ENCODE measurements around the gene ADD3.

The ADD3 gene

GRCh38 chr10:110034596-110034995 lies 26.8 kb downstream of the ADD3 start:
- DNase-seq (ENCODE audit: extremely low read depth, insufficient read length) = no peak
- Histone ChIP-seq H3K36me3 (ENCODE audit: control insufficient read depth, insufficient read depth, low read length) (no peaks in the 10 kb centered on the region), H3K27me3 (replicated peaks; ENCODE audit: control insufficient read depth, insufficient read depth, low read length) (no peaks in the 10 kb centered on the region), H3K4me3 (replicated peaks; ENCODE audit: low read depth, low read length) (no peak overlapping the region)
- TF ChIP-seq CTCF (IDR thresholded peaks at IDR 0.05; ENCODE audit: insufficient read depth, low read length, poor library complexity, severe bottlenecking) = no peak

GRCh38 chr10:110035070-110035921 lies 27.5 kb downstream of the ADD3 start:
- H3K27me3 ChIP-seq (replicated peaks; ENCODE audit: control insufficient read depth, insufficient read depth, low read length) = no peaks in the 10 kb centered on the region
- no peak for TF ChIP-seq CTCF (IDR thresholded peaks at IDR 0.05; ENCODE audit: insufficient read depth, low read length, poor library complexity, severe bottlenecking)
- DNase-seq (ENCODE audit: extremely low read depth, insufficient read length) = no peak
- H3K36me3 ChIP-seq (ENCODE audit: control insufficient read depth, insufficient read depth, low read length) = no peaks in the 10 kb centered on the region
- no peak overlapping the region for H3K4me3 ChIP-seq (replicated peaks; ENCODE audit: low read depth, low read length)

GRCh38 chr10:110036640-110037039 lies 28.9 kb downstream of the ADD3 start:
- no peak for DNase-seq (ENCODE audit: extremely low read depth, insufficient read length)
- Histone ChIP-seq H3K4me3 (replicated peaks; ENCODE audit: low read depth, low read length) (no peak overlapping the region), H3K27me3 (replicated peaks; ENCODE audit: control insufficient read depth, insufficient read depth, low read length) (no peaks in the 10 kb centered on the region), H3K36me3 (ENCODE audit: control insufficient read depth, insufficient read depth, low read length) (no peaks in the 10 kb centered on the region)
- TF ChIP-seq CTCF (IDR thresholded peaks at IDR 0.05; ENCODE audit: insufficient read depth, low read length, poor library complexity, severe bottlenecking) = no peak

GRCh38 chr10:110039254-110039653 lies 31.5 kb downstream of the ADD3 start:
- Histone ChIP-seq H3K27me3 (replicated peaks; ENCODE audit: control insufficient read depth, insufficient read depth, low read length) (no peaks in the 10 kb centered on the region), H3K36me3 (ENCODE audit: control insufficient read depth, insufficient read depth, low read length) (no peaks in the 10 kb centered on the region), H3K4me3 (replicated peaks; ENCODE audit: low read depth, low read length) (no peak overlapping the region)
- DNase-seq (ENCODE audit: extremely low read depth, insufficient read length) = no peak
- TF ChIP-seq CTCF (IDR thresholded peaks at IDR 0.05; ENCODE audit: insufficient read depth, low read length, poor library complexity, severe bottlenecking) = no peak

GRCh38 chr10:110040108-110040507 lies 32.3 kb downstream of the ADD3 start:
- Histone ChIP-seq H3K4me3 (replicated peaks; ENCODE audit: low read depth, low read length) (no peak overlapping the region), H3K27me3 (replicated peaks; ENCODE audit: control insufficient read depth, insufficient read depth, low read length) (no peaks in the 10 kb centered on the region), H3K36me3 (ENCODE audit: control insufficient read depth, insufficient read depth, low read length) (no peaks in the 10 kb centered on the region)
- no peak for TF ChIP-seq CTCF (IDR thresholded peaks at IDR 0.05; ENCODE audit: insufficient read depth, low read length, poor library complexity, severe bottlenecking)
- DNase-seq (ENCODE audit: extremely low read depth, insufficient read length) = no peak

Measured in GM06990 (cell line).